B cell (primary cell): Measurements from ENCODE around the gene LAMA4.

Source experiments
- CTCF ChIP-seq: fragments of 200-600 bp; IDR thresholded peaks from one replicate; pipeline ENCODE4 v1.8.0; 2022; ENCODE audit warnings: antibody characterized with exemption, mild to moderate bottlenecking
- EZH2 ChIP-seq: IDR thresholded peaks from 2 replicates; pipeline ENCODE4 v1.6.1; 2012; ENCODE audit warnings: borderline replicate concordance, low read depth, mild to moderate bottlenecking, moderate library complexity, low read length; ENCODE audit not compliant: insufficient read depth, poor library complexity, severe bottlenecking

- TF ChIP-seq CTCF = no peak
- no peak for TF ChIP-seq EZH2
These were observed at the start of gene LAMA4 for GRCh38 chr6:112253841-112254816.
